ENCODE results near the gene SCLT1.
"Not testable (repeated sequence)": the region's sequence is repeated elsewhere in the genome, so short reads cannot be mapped to it uniquely, and the experiment has no call there.

The SCLT1 gene

DNA sequence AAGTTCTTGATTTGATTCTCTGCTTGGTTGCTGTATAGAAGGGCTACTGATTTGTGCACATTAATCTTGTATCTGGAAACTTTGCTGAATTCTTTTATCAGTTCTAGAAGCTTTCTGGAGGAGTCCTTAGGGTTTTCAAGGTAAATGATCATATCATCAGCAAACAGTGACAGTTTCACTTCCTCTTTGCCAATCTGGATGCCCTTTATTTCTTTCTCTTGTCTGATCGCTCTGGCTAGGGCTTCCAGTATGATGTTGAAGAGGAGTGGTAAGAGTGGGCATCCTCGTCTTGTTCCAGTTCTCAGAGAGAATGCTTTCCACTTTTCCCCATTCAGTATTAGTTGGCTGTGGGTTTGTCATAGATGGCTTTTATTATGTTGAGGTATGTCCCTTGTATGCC lies 23.8 kb downstream of the SCLT1 start:
- not testable (repeated sequence) for ATAC-seq

DNA sequence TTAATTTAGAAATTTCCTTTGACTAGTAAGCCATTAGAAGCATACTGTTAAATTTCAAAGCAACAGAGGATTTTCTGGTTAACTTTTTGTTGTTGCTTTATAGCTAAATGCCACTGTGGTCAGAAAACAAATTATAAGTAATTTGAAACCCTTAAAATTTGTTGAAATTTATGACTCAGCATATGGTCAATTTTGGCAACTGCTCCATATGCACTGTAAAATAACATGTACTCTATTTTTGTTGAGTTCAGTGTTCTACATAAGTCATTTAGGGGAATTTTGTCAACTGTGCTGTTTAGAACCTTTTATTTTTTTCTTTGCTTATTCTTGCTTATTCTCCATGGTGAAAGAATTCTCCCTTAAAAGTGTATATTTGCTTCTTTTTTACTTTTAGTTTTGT lies 28.6 kb downstream of the SCLT1 start:
- no peak for ATAC-seq

DNA sequence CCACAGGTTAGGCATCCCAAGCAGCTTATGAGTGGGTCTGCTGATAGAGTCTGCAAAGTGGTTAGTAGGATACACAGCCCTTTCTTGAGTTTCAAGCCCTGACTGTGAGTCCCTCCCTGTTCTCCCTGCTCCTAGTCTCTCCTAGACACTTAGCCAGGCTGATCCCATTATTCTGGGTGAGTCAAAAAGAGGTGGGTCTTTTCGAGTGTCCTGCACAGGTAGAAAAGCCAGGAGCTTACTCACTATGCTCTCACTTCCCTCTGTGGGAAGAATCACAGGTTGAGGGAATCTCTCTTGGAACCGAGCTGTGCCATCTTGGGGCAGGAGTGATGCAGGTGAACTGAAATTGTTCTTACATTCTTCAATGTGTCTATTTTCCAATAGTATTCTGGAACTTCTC lies 29.7 kb downstream of the SCLT1 start:
- no peak for ATAC-seq

DNA sequence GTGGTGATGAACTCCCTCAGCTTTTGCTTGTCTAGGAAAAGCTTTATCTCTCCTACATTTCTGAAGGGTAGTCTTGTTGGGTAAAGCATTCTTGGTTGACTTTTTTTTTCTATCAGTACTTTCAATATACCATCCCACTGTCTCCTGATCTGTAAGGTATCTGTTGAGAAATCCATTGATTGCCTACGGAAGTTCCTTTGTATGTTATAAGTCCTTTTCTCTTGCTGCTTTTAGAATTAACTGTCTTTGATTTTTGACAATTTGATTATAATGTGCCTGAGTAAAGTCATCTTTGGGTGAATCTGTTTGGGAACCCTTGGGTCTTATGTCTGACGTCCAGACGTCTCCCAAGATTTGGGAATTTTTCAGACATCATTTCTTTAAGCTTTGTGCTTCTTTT lies 30.8 kb downstream of the SCLT1 start:
- ATAC-seq: no peak

DNA sequence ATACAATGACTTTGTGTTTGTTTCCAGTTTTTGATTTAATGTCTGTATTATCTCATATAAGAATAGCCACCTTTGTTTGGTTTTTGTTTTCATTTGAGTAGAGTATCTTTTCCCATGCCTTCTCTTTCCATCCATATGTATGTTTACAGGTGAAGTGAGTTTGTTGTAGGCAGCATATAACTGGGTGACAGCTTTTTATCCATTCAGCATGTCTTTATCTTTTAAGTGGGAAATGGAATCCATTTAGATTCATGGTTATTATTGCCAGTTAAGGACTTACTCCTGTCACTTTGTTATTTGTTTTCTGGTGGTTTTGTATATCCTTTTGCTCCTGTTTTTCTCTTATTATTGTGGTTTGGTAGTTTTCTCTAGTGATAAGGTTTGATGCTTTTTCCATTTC lies 34.3 kb downstream of the SCLT1 start:
- no peak for ATAC-seq

DNA sequence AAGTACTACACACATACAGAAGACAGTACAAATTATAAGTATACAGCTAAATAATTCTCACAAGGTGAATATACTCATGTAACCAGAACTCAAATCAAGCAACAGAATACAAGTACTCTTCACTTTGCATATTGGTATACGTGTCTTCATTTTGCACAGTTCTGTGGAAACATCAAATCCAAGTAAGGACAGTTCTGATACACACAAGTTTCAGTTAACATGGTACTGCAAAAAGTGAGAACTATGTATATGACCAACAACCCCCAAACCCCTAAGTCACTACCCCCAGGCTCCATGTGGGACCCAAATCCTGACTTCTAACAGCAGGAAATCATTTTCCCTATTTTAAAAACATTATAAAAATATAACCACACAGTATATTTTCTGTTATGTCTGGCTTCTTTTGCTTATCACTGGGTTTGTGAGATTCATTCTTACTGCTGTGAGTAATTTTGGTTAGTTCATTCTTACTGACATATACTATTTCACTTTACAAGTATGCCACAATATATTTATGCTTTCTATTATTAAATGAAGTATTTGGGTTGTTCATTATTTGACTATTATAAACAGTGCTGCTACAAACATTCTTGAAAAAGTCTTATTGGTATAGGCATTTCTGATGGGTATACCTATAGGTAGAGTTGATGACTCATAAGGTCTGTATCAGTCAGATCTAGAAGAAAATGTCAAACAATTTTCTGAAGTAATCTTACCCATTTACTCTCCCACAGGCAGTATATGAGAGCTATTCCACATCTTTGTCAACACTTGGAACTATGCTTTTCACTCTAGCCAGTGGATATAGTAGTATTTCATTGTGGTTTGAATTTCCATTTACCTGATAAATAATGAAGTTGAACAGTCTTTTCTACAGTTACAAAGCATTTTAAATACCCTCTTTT lies 47.0 kb downstream of the SCLT1 start:
- peak; percentile 74 to 86 for ATAC-seq

DNA sequence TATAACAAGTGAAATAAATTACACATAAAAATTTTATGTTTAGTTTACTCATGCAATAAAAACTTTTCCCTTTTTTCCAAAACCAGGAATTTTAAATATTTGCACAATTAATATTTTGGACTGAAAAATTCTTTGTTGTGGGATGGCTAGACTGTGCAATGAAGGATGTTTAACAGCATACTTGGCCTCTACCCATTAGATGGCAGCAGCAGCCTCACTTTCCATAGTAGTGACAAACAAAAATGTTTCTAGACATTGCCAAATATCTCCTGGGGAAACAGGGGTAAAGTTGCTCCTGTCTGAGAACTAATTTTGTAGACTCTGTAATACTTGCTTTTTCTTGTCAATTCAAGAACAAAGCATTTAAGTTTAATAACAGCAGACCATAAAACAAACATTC lies 49.8 kb downstream of the SCLT1 start:
- no peak for ATAC-seq

DNA sequence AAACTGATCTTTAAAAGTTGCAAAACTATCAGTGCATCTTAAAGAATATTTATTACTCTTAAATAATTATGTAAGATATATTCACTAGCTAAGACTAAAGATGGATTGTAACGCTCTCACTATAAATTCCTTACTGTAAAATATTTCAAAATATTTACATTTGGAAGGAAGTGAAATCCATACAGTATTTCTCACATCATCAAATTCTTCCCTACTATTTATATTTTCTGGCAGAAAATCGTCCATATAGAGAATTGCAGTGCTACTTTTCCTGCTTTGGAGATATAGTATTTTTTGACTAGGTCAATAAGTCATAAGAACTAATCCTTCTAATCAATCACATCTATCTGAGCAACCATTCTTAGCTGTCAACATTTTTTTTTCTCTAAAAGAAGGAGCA lies 52.9 kb downstream of the SCLT1 start:
- no peak for ATAC-seq

DNA sequence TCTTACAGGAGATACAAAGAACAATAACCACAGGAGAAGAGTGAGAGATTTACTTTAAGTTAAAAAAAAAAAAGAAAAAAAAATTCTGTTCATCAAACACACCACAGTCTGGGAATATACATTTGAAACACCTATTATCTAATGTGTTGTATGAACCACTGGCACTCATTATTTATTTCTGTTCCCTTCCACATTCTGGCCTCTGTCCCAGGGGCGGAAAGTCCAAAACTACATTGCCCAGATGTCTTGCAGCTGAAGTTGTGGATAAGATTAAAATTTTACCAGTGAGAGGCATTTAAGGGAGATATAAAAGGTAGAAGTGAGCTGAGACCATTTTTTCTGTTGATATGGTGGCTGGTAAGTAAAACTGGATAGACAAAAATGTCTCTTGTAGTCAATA lies 56.2 kb downstream of the SCLT1 start:
- no peak for ATAC-seq

DNA sequence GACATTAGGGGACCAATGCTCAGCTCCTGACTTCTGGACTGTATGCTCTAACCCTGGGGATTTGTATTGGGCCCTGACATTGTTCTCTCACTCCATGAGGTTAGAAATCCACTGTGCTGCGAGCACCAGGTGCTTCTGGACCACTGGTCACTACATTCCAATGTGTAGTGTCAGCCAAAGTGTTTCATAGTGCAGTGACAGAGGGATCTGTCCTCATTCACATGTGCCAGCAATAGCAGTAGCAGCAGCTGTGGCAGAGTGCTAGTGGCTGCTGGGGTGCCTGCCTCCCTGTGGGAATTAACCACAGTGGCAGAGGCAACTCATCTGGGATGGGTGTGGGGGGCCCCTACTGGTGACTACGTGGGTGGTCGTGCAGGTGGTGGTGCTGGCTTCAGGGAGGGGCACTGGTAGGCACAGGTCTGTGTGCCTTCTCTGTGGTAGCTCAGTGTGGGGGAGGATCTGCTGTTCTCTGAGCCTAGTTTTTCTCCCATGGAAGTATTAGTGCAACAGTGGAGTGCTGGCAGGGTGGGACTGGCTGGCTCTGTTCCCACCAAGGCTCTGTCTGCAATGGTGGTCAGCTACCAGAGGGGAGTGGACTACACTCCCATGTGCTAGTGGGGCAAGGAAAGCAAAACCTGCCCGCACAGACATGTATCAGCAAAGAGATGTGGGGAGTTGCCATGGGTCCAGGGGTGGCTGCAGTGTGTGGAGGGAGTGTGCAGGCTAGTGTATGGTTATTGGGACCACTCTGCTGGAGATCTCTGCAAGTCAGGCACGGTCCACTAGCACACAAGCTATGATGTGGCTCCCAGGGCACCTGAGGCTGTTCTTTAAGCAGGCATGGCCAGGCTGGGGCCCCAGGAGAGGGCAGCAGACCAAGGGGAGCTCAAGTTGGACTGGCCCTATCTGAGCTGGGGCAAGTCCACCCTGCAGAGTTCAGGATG lies 78.5 kb downstream of the SCLT1 start:
- no peak for ATAC-seq

DNA sequence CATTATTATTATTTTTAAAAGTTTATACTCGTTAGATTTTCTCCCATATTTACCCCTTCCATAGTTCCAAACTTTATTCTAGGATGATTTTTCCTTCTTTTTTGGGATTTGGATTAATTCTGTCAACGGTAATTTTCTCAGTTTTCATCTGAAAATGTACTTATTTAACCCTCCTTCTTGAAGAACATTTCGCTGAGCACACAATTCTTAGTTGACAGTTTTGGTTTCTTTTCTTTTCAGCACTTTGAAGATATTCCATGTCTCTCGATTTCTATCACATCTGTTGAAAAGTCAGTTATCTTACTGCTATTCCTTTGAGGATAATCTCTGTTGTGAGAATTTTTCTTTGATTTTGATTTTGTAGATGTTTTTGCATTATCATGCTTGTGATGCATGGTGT lies 85.2 kb downstream of the SCLT1 start:
- no peak for ATAC-seq

DNA sequence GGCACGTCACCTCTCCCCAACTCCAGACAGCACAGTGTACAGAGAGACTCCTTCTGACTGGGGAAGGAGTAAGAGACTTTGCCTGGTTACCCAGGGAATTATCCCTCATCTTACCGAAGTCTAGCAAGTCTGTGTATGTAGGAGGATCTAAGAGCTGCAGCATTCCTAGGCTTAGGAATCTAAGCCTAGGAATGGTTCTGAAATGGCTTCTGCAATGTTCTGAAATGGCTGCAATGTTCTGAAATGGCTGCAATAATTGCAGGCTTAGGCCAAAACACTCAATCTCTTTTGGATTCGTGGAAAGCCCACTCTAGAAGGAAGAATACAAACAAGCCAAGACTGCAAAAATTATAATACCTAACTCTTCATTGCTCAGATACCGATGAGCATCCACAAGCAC lies 106.4 kb downstream of the SCLT1 start:
- ATAC-seq: no peak

DNA sequence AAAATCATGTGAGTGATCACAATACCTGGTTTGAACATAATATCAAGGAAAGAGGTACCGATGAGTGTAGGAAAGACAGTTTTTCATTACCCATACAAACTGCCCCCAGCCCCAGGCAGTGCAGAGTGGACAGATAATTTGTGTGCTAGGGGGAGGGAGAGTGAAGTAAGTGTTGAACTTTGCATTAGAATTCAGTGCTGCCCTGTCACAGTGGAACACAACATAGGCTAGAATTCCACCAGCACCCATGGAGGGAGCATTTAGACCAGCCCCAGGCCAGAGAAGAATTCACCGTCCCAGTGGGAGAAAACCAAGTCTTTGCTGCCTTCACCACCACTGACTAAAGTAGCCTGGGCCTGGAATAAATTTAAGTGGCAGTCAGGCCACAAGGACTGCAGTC lies 107.3 kb downstream of the SCLT1 start:
- no peak for ATAC-seq

DNA sequence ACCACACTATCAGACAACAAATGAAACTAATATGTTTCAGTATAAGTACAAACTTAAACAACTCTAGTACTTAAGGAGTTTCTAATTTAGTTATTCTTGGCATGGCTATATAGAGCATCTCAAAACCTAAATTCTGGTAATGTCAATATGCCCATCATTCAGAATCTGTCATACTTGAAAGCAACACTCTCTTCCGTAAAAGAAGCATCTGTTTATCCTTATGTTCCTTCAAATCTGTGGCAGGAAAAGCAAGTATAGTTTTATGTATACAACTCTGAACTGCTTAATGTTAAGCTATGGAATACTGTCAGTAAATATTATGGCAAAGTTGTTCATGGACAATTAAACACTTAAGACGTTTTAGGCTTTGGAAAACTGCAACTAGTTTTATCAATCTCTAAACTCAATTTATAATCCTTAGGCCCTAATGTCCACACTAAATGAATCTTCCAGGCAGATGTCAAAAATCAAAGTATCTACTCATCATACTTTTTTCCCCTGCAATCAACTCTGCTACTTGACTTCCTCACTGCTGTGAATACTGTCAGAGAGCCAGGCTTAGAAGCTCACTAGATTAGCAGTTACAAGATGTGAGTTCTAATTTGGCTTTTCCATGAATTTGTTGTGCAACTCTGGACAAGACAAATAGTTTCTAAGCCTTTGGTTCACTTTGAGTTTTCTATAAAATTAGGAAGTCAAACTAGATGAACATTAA lies 109.4 kb downstream of the SCLT1 start:
- no peak for ATAC-seq

DNA sequence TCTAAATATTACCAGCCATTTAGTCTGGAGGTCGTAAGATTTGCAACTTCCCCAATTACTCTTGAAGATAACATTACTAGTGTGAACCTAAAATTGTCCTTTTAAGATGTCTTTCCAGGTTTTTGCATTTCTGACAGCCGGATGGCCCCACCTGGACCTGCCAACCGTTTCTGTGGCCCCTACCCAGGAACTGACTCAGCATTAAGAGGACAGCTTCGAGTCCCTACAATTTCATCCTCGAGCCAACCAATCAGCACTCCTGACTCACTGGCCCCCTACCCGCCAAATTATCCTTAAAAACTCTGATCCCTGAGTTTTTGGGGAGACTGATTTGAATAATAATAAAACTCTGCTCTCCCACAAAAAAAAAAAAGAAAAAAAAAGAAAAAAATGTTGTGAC lies 112.0 kb downstream of the SCLT1 start:
- no peak for ATAC-seq

DNA sequence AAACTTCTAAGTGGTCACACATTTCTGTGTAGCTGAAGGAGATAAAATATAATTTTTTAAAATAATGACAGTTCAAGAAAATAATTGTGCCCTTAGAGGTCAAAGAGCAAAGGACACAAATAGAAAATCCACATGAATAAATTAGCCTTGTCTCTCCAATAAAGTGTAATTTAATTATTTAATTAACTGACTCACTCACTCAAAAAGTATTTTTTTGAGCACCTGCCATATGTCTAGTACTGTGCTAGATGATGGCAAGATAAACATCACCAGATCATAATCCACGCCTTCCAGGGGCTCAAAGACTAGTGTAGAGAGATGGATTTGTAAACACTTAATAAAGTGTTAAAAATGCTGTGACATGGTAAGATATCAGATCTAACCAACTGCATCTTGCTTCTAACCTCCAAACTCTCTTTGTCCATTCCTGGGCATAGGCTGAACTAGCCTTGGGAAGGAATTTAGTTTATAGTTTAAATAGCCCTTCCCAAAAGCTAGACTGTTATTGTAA lies 112.5 kb downstream of the SCLT1 start:
- no peak for ATAC-seq

DNA sequence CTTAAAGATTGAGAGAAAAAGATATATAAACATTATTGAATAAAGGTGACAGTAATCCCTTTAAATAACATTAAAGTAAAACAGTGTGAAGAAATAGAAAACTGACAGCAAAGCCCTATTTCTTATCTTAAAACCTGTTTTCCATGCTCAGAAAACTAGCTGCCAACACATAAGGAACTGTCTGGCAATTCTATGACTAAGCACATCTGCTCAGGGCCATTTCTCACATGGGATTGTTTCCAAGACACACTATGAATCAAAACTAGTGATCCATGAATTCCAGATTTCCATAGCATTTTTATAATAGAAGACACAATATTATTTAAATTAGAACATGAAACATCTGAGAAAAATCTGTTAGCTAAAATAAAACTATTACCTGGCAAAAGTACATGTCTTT lies 113.4 kb downstream of the SCLT1 start:
- no peak for ATAC-seq

DNA sequence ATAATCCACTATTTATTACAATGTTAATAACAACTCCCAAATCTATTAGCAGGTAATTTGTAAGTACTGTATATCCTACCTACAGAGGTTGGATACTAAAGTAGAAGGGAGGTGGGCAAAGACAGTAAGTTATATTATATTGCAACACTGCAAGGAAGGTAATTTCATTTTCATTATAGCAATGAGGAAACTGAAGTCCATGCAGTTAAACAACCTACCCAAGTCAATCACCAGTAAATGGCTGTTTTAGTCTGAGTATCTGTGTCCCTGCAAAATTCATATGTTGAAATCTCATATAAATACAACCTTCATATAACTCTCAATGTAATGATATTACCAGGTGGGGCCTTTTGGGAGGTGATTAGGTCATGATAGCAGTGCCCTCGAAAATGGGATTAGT lies 114.4 kb downstream of the SCLT1 start:
- ATAC-seq: no peak

DNA sequence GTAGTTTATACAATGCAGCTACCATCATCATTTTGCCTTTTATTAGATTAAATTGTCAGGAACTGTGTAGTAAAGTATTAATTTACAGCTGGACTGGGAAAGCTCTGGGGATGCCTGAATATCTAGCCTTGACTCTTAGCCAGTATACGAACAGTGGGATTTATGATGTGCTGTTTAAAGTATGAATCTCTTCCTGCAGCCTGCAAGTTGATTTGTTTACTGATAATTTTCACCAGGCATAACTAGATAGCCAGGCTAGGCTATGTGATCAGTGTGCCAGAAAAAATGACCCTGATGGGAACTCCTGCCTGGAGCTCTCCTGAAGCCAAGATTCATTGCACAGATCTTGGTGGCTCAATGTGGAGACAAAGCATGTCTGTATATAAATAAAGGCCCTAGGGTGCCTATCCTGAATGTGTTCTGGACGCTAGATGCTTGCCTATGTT lies 119.2 kb downstream of the SCLT1 start:
- no peak for ATAC-seq

DNA sequence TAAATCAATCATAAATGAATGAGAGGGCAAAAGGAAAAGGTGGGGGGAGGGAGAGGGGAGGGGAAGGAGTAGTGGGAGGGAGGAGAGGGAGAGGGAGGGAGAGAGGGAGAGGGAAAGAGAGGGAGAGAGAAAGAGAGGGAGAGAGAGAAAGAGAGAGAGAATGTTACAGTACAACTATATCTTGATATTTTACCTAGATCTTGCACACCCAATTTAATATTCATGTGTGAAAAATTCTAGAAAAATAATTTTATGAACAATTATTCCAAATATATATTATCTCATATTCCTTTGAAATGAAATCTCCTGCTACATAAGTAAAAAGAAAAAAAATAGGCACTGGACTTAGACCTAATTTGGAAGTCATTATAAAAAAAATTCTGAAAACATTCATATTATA lies 120.0 kb downstream of the SCLT1 start:
- ATAC-seq: no peak

DNA sequence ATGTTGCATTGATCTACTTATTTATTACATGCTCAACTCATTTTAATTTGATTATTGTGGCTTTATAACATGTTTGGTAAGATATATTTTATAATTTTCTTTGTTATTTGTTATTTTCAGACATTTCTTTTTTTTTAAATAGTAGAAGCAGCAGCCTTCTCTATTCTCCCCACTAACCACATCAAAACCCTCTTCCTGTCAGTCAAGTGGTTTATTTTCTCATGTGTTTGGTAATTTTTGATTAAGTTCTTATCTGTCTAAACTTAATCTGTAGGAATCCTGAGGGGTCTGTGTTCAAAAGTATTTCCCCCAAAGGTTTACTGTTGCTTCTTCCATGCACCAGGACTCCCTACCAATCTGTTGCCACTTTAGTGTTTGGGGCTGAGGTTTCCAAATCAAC lies 131.9 kb downstream of the SCLT1 start:
- no peak for ATAC-seq

DNA sequence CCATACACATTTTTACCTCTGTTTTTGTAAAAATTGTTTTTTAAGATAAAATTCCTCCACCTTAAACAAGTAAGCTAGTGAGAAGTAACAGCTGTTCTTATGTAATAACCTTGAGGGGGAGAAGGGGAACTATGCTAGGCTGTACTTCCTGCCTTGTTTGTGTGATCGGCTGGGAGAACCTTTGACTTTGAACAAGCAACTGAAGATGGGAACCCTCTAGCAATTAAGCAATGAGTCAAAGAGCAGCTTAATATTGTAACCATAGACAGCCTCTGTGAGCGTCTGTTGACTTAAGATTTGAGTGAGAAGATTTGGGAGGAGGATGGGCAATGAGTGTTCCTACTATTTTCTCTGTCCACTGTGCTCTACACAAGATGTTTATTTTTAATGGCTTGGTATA lies 135.1 kb downstream of the SCLT1 start:
- ATAC-seq: no peak

DNA sequence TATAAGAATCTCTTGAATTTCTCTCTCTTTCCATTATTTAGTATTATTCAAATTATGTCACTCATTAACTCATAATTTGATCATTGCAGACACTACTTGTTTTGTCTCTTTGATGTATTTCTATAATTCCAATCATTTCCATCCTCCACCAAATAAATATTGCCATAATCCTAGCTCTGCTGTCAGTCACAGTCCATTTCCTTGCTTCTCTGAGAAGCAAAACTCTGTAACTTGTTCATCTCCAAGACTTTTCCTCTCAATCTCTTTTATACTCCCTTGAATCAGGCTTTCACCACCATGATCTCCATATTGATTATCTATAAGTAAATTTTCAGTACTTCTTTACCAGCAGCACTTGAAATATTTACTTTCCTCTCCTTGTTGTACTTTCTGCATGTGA lies 135.9 kb downstream of the SCLT1 start:
- ATAC-seq: no peak
